ENCODE results near the gene USP15.

GRCh38 chr12:62252576-62252975 lies 7.6 kb upstream of the USP15 start:
- TF ChIP-seq CTCF (IDR thresholded peaks at IDR 0.05) (no peak), POLR2A (IDR thresholded peaks at IDR 0.05) (no peak)
